Panc1 (cell line): ENCODE measurements around the gene MIPEP. TPM values are rescaled to one million over a fixed set of nuclear protein-coding genes. Genes with fewer than 3 reads are reported as not detected.

Experiments
- ATAC-seq: fragments of 200-7000 bp; cut with Tn5 transposase; 2 replicates; pipeline ENCODE4 v1.9.1; 2020; ENCODE audit warnings: mild to moderate bottlenecking, moderate library complexity
- BruUV-seq: library from RNA; stranded (reverse); fragments of 400-500 nt; replicated peaks from 2 replicates; lab custom pipeline; 2021; lab: Mats Ljungman, UMichigan
- CTCF ChIA-PET: fragments of 300-600 bp; sonication (Branson Sonifier 250); formaldehyde crosslinking; loops from one replicate; lab custom pipeline; 2022; ENCODE audit warnings: antibody characterized with exemption; lab: Charles Lee
- POLR2A ChIA-PET: fragments of 300-600 bp; sonication (Branson Sonifier 250); formaldehyde crosslinking; loops from one replicate; lab custom pipeline; 2022; ENCODE audit warnings: antibody characterized with exemption; lab: Charles Lee
- DNase-seq: peaks from one replicate; pipeline ENCODE4 v3.0.0-alpha.2; 2010; ENCODE audit warnings: low read depth, low spot score
- H3K27ac ChIP-seq: 2 replicates; pipeline ENCODE4 v1.5.1; 2011; ENCODE audit warnings: mild to moderate bottlenecking, low read length, inconsistent platforms
- H3K27me3 ChIP-seq: fragments of 200-500 bp; sonication (Bioruptor generic); 2 replicates; pipeline ENCODE4 v1.6.0; 2014; ENCODE audit warnings: low read length, inconsistent platforms; ENCODE audit not compliant: control insufficient read depth, insufficient read depth
- H3K36me3 ChIP-seq: fragments of 200-500 bp; sonication (Bioruptor generic); 2 replicates; pipeline ENCODE4 v1.5.1; 2014; ENCODE audit warnings: inconsistent platforms, mild to moderate bottlenecking, low read length, moderate library complexity; ENCODE audit not compliant: control insufficient read depth, insufficient read depth
- H3K4me1 ChIP-seq: 2 replicates; pipeline ENCODE4 v1.5.1; 2011; ENCODE audit warnings: inconsistent platforms, mild to moderate bottlenecking, low read length, moderate library complexity; ENCODE audit not compliant: control insufficient read depth, insufficient read depth
- H3K4me3 ChIP-seq, 2 experiments: 2 replicates each; pipeline ENCODE4 v1.5.1; 2011 to 2012; ENCODE audit warnings: low read depth in 2 of 2, low read length in 2 of 2, mild to moderate bottlenecking in 2 of 2, inconsistent platforms in 1 of 2, moderate library complexity in 1 of 2
- H3K9me3 ChIP-seq: fragments of 200-500 bp; sonication (Bioruptor generic); 2 replicates; pipeline ENCODE4 v1.5.1; 2014; ENCODE audit warnings: low read depth, mild to moderate bottlenecking, inconsistent platforms, low read length, moderate library complexity; ENCODE audit not compliant: control insufficient read depth, insufficient read depth
- CTCF ChIP-seq: fragments of 450-650 bp; IDR thresholded peaks from 2 replicates; pipeline ENCODE4 v1.5.1; 2017; ENCODE audit warnings: mild to moderate bottlenecking
- POLR2AphosphoS5 ChIP-seq: IDR thresholded peaks from 2 replicates; pipeline ENCODE4 v1.6.1; 2012; ENCODE audit warnings: mild to moderate bottlenecking, low read depth, low read length, moderate library complexity
- SIN3A ChIP-seq: IDR thresholded peaks from 2 replicates; pipeline ENCODE4 v1.6.1; 2012; ENCODE audit warnings: low read depth, mild to moderate bottlenecking, low read length, moderate library complexity, borderline replicate concordance; ENCODE audit not compliant: insufficient read depth
- TCF7L2 ChIP-seq: IDR thresholded peaks from 2 replicates; pipeline ENCODE4 v1.6.1; 2011; ENCODE audit warnings: mild to moderate bottlenecking, low read depth, low read length, inconsistent platforms
- in situ Hi-C: cut with HindIII; loops from 2 replicates; pipeline ENCODE4 v1.10.0; 2016; ENCODE audit warnings: low sequenced_read_pairs, low pct_unique_long_range_greater_than_20kb
- intact Hi-C: fragments of 100-400 bp; cut with micrococcal nuclease; formaldehyde crosslinking; loops from one replicate; pipeline ENCODE4 v1.10.0; 2022; ENCODE audit not compliant: unreplicated experiment
- total RNA-seq: library from RNA; stranded (reverse); gene quantifications from one replicate; pipeline ENCODE4 v1.2.1, GENCODE V29; 2021; ENCODE audit not compliant: unreplicated experiment
- TF ChIP-seq, protein P1 (sequence below), 2 experiments: IDR thresholded peaks; 2 replicates each; pipeline ENCODE4 v1.6.1; 2011 to 2012; ENCODE audit warnings: low read depth in 2 of 2, control low read depth in 1 of 2, low read length in 1 of 2, mild to moderate bottlenecking in 1 of 2, moderate library complexity in 1 of 2; ENCODE audit not compliant: insufficient read depth in 1 of 2

Gene MIPEP
- total RNA-seq, 1 experiment from 2014 or later = 13.8 TPM

DNA sequence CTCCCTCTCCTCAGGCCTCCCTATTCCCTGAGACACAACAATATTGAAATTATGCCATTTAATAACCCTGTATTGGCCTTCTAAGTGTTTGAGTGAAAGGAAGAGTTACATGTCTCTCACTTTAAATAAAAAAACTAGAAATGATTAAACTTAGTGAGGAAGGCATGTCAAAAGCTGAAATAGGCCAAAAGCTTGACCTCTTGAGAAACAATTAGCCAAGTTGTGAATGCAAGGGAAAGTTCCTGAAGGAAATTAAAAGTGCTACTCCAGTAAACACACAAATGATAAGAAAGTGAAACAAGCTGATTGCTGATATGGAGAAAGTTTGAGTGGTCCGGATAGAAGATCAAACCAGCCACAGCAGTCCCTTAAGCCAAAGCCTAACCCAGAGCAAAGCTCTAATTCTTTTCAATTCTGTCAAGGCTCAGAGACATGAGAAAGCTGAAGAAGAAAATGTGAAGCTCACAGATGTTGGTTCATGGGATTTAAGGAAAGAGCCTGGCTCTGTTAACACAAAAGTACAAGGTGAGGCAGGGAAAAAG lies 191.4 kb downstream of the MIPEP start:
- intact Hi-C loops (no loop called here), in situ Hi-C loops (no loop called here)
- ATAC-seq = no peak
- TF ChIP-seq SIN3A (no peak), POLR2AphosphoS5 (no peak), TCF7L2 (no peak), CTCF (no peak)
- TF ChIP-seq, protein P1, sequence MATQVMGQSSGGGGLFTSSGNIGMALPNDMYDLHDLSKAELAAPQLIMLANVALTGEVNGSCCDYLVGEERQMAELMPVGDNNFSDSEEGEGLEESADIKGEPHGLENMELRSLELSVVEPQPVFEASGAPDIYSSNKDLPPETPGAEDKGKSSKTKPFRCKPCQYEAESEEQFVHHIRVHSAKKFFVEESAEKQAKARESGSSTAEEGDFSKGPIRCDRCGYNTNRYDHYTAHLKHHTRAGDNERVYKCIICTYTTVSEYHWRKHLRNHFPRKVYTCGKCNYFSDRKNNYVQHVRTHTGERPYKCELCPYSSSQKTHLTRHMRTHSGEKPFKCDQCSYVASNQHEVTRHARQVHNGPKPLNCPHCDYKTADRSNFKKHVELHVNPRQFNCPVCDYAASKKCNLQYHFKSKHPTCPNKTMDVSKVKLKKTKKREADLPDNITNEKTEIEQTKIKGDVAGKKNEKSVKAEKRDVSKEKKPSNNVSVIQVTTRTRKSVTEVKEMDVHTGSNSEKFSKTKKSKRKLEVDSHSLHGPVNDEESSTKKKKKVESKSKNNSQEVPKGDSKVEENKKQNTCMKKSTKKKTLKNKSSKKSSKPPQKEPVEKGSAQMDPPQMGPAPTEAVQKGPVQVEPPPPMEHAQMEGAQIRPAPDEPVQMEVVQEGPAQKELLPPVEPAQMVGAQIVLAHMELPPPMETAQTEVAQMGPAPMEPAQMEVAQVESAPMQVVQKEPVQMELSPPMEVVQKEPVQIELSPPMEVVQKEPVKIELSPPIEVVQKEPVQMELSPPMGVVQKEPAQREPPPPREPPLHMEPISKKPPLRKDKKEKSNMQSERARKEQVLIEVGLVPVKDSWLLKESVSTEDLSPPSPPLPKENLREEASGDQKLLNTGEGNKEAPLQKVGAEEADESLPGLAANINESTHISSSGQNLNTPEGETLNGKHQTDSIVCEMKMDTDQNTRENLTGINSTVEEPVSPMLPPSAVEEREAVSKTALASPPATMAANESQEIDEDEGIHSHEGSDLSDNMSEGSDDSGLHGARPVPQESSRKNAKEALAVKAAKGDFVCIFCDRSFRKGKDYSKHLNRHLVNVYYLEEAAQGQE (IDR thresholded peaks at IDR 0.05; ENCODE audit: insufficient read depth in 1 of 2, low read depth in 2 of 2, low read length in 1 of 2) = no peak
- ChIA-PET CTCF (no interaction called here), POLR2A (no interaction called here)
- DNase-seq = no peak
- Histone ChIP-seq H3K27me3 (no peaks in the 10 kb centered on the region), H3K4me3 (no peak overlapping the region), H3K4me1 (no peaks in the 10 kb centered on the region), H3K36me3 (no peaks in the 10 kb centered on the region), H3K27ac (no peak overlapping the region), H3K9me3 (no peaks in the 10 kb centered on the region)
- BruUV-seq = no TSS peak

- Histone ChIP-seq H3K9me3 (no peaks in the 10 kb centered on the region), H3K4me3 (no peak overlapping the region), H3K4me1 (no peaks in the 10 kb centered on the region), H3K27me3 (no peaks in the 10 kb centered on the region), H3K36me3 (no peaks in the 10 kb centered on the region), H3K27ac (no peak overlapping the region)
- ChIA-PET CTCF (no interaction called here), POLR2A (no interaction called here)
- DNase-seq (no peak), ATAC-seq (no peak)
- in situ Hi-C loops (no loop called here), intact Hi-C loops (no loop called here)
- TF ChIP-seq CTCF (no peak), SIN3A (no peak), POLR2AphosphoS5 (no peak), TCF7L2 (no peak)
- TF ChIP-seq, protein P1 (IDR thresholded peaks at IDR 0.05; ENCODE audit: insufficient read depth in 1 of 2, low read depth in 2 of 2, low read length in 1 of 2) = no peak
- BruUV-seq = no TSS peak
Observed at GRCh38 chr13:23696610-23697009, 192.6 kb downstream of the MIPEP start.
